Subcutaneous adipose tissue (tissue), 4 donors: ENCODE measurements around the gene FHAD1. TPM values are rescaled to one million over a fixed set of nuclear protein-coding genes. Genes with fewer than 3 reads are reported as not detected.

Experiments
- total RNA-seq, 4 donors: library from RNA; depleted of rRNA; stranded (reverse); fragments of >200 nt; gene quantifications; one replicate each; pipeline ENCODE4 v1.1.0, GENCODE V29; 2016
- TF ChIP-seq, protein P1 (sequence below): fragments of 450-650 bp; IDR thresholded peaks from one replicate; pipeline ENCODE4 v1.5.1; 2016; ENCODE audit warnings: low read depth, mild to moderate bottlenecking, control low read depth, antibody characterized with exemption, moderate library complexity

FHAD1 gene
- total RNA-seq, 4 donors from 2014 or later: 1.1 to 1.7 TPM; not detected in 2

DNA sequence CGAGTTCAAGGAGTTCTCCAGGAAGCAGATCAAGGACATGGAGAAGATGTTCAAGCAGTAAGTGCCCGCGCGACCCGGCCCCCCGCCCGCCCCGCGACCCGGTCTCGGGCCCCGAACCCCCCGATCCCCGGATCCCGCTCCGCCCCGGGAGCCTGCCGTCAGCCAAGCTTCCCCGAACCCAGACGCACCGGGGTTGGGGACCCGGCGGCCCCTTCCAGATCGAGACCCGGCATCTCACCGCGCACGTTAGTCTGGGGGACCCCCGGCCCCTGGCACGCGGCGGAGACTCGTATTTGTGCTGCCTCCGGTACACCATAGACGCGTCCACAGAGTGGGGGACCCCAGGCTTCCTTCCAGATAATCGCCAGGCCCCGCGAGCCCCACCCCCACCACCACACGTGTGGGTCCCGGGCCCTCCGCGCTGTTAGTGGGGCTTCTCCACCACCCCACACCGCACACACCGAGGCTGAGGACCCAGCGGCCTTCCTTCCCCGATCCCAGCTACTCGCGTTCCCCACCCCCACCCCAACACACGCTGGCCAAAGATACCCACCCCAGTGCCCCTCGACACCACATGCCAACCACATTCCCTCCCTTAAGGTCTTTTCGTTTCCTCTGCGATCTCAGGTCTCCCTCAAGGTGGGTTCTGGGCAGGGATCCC lies 163.3 kb downstream of the FHAD1 start:
- TF ChIP-seq, protein P1, sequence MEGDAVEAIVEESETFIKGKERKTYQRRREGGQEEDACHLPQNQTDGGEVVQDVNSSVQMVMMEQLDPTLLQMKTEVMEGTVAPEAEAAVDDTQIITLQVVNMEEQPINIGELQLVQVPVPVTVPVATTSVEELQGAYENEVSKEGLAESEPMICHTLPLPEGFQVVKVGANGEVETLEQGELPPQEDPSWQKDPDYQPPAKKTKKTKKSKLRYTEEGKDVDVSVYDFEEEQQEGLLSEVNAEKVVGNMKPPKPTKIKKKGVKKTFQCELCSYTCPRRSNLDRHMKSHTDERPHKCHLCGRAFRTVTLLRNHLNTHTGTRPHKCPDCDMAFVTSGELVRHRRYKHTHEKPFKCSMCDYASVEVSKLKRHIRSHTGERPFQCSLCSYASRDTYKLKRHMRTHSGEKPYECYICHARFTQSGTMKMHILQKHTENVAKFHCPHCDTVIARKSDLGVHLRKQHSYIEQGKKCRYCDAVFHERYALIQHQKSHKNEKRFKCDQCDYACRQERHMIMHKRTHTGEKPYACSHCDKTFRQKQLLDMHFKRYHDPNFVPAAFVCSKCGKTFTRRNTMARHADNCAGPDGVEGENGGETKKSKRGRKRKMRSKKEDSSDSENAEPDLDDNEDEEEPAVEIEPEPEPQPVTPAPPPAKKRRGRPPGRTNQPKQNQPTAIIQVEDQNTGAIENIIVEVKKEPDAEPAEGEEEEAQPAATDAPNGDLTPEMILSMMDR: no peak

DNA sequence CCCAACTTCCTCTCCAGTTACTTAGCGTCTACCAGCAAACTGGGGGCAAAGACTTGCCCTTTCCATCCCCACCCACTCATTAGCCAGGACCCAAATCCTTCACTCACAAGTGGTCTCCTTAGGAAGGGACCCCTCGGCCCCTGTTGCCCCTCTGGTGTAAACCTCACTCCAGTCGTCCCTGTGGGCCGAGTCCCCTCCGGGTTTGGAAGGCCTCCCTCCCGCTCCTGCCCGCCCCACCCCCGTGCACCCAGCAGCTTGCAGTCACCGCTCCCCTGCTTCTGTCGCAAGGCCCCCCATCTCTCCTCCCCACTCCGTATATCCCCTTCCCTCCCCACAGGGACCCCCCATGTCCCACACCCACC lies 163.8 kb downstream of the FHAD1 start:
- TF ChIP-seq, protein P1: no peak

DNA sequence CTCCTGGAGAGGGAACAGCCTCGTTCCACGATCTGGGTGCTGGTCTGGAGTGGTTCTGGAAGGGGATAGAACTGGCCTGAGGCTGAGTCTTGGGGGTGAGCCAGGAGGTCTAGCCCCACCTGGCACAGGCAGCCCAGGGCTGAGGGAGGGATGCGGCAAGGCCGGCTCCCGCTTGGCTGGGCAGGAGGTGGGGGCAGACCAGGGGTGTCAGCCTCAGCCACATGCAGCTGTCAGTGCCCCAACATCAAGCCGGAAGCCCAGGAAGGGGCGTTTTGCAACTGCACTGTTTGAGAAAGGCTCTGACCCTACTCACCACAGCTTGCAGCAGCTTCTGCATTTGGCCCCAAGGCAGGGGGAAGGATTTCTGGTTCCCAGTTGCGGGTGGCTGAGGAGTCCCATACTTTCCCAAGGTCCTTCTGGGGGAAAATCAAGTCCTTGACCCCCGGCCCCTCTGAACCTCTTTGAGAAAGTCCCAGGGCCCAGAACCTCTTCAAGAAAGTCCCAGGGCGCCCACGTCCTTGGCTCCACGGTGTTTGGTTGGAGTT lies 164.6 kb downstream of the FHAD1 start:
- TF ChIP-seq, protein P1: no peak

DNA sequence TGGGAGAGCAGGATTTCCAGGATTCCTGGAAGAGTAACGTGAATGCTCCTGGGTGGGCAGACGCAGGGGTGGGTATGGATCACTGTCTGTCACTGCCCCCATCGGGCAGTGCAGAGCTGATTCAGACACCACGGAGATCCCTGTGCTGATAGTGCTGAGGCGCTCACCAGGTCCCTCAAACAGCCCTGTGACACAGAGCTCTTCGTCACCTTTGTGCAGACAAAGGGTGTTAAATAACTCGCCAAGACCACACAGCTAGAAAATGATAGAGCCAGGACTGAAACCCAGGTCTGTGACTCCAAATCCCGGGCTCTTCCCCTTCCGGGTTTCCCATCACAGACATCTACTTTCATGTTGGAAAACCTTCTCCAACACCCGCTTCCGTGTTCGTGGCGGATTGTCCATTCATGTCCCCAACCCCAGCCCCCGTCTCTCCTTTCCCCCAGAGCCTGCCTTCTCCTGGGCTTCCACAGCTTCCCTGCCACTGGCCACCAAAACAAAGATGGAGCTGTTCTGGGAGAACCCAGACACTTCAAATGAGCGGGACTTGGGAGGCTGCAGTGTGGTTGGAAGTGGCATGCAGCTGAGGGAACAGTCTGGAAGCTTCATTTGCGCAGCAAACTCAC lies 165.3 kb downstream of the FHAD1 start:
- TF ChIP-seq, protein P1: no peak

DNA sequence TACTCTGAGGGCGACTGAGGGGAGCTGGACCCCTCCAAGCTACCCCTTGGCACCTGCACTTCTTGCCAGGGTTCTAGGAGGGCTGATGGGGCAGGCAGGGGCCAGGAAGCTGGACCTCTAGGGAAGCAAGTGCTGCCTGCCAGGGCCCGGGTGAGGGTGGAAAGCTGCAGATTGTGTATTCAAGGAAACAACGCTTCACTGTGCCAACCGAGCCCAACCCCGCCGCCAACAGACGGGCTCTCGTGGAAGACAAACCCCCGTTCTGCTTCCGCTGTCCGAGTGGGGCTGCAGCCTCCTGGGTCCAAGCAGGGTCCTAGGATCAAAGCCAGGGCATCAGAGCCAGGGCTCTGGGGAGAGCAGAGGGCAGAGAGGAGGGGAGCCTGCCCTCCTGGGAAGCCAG lies 165.8 kb downstream of the FHAD1 start:
- TF ChIP-seq, protein P1: no peak

DNA sequence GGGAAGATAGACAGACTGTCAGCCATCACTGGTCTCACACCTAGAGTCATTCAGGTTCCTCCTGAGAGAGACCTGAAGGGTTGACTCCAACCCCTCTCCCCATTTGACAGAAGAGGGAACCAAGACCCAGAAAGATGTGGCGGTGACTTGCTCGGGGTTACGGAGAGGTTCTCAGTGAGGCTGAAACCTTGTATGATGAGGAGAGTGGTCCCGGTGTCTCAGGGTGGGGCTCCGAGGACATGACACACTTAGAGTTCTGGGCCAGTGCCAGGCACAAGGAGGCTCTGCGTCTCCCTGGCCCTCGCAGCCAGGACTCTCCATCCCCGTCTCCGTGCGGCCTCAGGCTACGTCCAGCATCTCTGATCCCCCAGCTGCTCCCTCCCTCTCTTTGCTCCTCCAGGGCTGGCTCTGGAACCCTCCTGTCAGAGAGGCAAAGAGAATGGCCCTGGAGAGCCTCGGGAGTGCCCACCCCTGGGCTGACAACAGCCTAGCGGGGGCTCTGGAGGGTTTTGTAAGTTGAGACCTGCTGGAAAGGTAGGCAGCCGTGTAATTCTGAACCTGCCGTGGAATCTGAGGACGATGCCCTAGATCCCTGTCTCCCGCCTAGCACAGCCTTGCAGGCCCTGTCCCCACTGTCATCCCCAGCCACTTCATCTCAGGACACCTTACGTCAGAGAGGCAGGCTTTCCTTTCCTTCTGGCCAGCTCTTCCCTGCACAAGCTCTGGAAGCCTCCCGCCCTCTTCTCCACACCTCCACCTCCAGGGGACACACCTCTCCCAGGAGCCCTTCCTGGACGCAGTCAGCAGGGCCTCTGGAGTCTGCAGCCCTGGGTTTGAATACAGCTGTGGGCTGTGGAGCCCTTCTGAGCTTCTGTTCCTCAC lies 166.8 kb downstream of the FHAD1 start:
- TF ChIP-seq, protein P1: no peak
